ENCODE measurements around the gene SOCS1. TPM values are rescaled to one million over a fixed set of nuclear protein-coding genes. Genes with fewer than 3 reads are reported as not detected.

SOCS1 gene
- total RNA-seq, 1 experiment from 2014 or later = 12.5 TPM

GRCh38 chr16:11236461-11237254 lies 19.3 kb downstream of the SOCS1 start:
- ATAC-seq = no peak

DNA sequence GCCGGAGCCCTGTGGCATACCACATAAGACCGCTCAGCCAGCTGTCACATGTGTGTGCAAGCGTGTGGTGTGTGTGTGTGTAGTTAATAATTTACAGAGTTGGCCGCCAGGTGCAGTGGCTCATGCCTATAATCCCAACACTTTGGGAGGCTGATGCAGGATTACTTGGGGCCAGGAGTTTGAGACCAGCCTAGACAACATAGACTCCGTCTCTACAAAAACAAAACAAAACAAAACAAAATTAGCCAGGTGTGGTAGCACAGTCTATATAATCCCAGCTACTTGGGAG lies 20.4 kb downstream of the SOCS1 start:
- BruUV-seq (replicated peaks) = no TSS peak
- Histone ChIP-seq H2AFZ (ENCODE audit: low read length) (no peak overlapping the region), H4K20me1 (ENCODE audit: low read length) (no peaks in the 10 kb centered on the region), H3K27ac (ENCODE audit: low read length) (no peak overlapping the region), H3K9me3 (ENCODE audit: low read length) (no peaks in the 10 kb centered on the region), H3K4me1 (ENCODE audit: insufficient read depth, low read length) (no peaks in the 10 kb centered on the region), H3K9ac (ENCODE audit: low read length) (no peak overlapping the region), H3K9me2 (replicated peaks; ENCODE audit: low read length) (no peaks in the 10 kb centered on the region), H3K4me2 (ENCODE audit: low read length) (no peak overlapping the region), H3F3A (ENCODE audit: low read length, unreplicated experiment) (no peaks in the 10 kb centered on the region), H3K79me2 (ENCODE audit: low read length) (no peaks in the 10 kb centered on the region), H3K4me3 (ENCODE audit: low read length) (no peak overlapping the region), H3K27me3 (ENCODE audit: low read length) (no peaks in the 10 kb centered on the region), H3K36me3 (ENCODE audit: low read depth, low read length) (no peaks in the 10 kb centered on the region)
- ChIA-PET CTCF (no interaction called here), POLR2A (ENCODE audit: unreplicated experiment) (no interaction called here)
- no peak for DNase-seq
- no peak for ATAC-seq
- TF ChIP-seq EZH2 (IDR thresholded peaks at IDR 0.05; ENCODE audit: low read length, unreplicated experiment) = no peak
- no peak for TF ChIP-seq EZH2phosphoT487 (IDR thresholded peaks at IDR 0.05; ENCODE audit: borderline replicate concordance, low read length)
- TF ChIP-seq, protein P1, sequence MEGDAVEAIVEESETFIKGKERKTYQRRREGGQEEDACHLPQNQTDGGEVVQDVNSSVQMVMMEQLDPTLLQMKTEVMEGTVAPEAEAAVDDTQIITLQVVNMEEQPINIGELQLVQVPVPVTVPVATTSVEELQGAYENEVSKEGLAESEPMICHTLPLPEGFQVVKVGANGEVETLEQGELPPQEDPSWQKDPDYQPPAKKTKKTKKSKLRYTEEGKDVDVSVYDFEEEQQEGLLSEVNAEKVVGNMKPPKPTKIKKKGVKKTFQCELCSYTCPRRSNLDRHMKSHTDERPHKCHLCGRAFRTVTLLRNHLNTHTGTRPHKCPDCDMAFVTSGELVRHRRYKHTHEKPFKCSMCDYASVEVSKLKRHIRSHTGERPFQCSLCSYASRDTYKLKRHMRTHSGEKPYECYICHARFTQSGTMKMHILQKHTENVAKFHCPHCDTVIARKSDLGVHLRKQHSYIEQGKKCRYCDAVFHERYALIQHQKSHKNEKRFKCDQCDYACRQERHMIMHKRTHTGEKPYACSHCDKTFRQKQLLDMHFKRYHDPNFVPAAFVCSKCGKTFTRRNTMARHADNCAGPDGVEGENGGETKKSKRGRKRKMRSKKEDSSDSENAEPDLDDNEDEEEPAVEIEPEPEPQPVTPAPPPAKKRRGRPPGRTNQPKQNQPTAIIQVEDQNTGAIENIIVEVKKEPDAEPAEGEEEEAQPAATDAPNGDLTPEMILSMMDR (conservative IDR thresholded peaks at IDR 0.05; ENCODE audit: low read depth, low read length) = no peak
- intact Hi-C loops (cut with micrococcal nuclease) = no loop called here

More at GRCh38 chr16:11236461-11237254, 19.3 kb downstream of the SOCS1 start:
- H3K36me3 ChIP-seq (ENCODE audit: low read depth, low read length) = no peaks in the 10 kb centered on the region
- no peak for DNase-seq
- H4K20me1 ChIP-seq (ENCODE audit: low read length) = no peaks in the 10 kb centered on the region
- H3K4me2 ChIP-seq (ENCODE audit: low read length) = no peak overlapping the region
- CTCF ChIA-PET = no interaction called here
- H2AFZ ChIP-seq (ENCODE audit: low read length) = no peak overlapping the region
- intact Hi-C loops (cut with micrococcal nuclease) = no loop called here
- BruUV-seq (replicated peaks) = no TSS peak
- no peaks in the 10 kb centered on the region for H3K9me2 ChIP-seq (replicated peaks; ENCODE audit: low read length)
- H3K9me3 ChIP-seq (ENCODE audit: low read length) = no peaks in the 10 kb centered on the region
- no peak for TF ChIP-seq EZH2phosphoT487 (IDR thresholded peaks at IDR 0.05; ENCODE audit: borderline replicate concordance, low read length)
- TF ChIP-seq, protein P1 (conservative IDR thresholded peaks at IDR 0.05; ENCODE audit: low read depth, low read length) = no peak
- TF ChIP-seq EZH2 (IDR thresholded peaks at IDR 0.05; ENCODE audit: low read length, unreplicated experiment) = no peak
- POLR2A ChIA-PET (ENCODE audit: unreplicated experiment) = no interaction called here
- H3K27ac ChIP-seq (ENCODE audit: low read length) = no peak overlapping the region
- H3K4me1 ChIP-seq (ENCODE audit: insufficient read depth, low read length) = no peaks in the 10 kb centered on the region
- no peak overlapping the region for H3K9ac ChIP-seq (ENCODE audit: low read length)
- H3K27me3 ChIP-seq (ENCODE audit: low read length) = no peaks in the 10 kb centered on the region
- H3F3A ChIP-seq (ENCODE audit: low read length, unreplicated experiment) = no peaks in the 10 kb centered on the region
- H3K4me3 ChIP-seq (ENCODE audit: low read length) = no peak overlapping the region
- H3K79me2 ChIP-seq (ENCODE audit: low read length) = no peaks in the 10 kb centered on the region

- POLR2A ChIA-PET (ENCODE audit: unreplicated experiment) = no interaction called here
These were observed 20.9 kb downstream of the SOCS1 start for GRCh38 chr16:11234884-11235702.

More at GRCh38 chr16:11234884-11235702, 20.9 kb downstream of the SOCS1 start:
- no peaks in the 10 kb centered on the region for H3K9me3 ChIP-seq (ENCODE audit: low read length)
- H2AFZ ChIP-seq (ENCODE audit: low read length) = no peak overlapping the region
- TF ChIP-seq EZH2phosphoT487 (IDR thresholded peaks at IDR 0.05; ENCODE audit: borderline replicate concordance, low read length) (no peak), EZH2 (IDR thresholded peaks at IDR 0.05; ENCODE audit: low read length, unreplicated experiment) (no peak)
- TF ChIP-seq, protein P1 (conservative IDR thresholded peaks at IDR 0.05; ENCODE audit: low read depth, low read length) = no peak
- no peak overlapping the region for H3K9ac ChIP-seq (ENCODE audit: low read length)
- DNase-seq (no peak), ATAC-seq (no peak)
- H3K27me3 ChIP-seq (ENCODE audit: low read length) = no peaks in the 10 kb centered on the region
- no peaks in the 10 kb centered on the region for H4K20me1 ChIP-seq (ENCODE audit: low read length)
- H3K4me1 ChIP-seq (ENCODE audit: insufficient read depth, low read length) = no peaks in the 10 kb centered on the region
- H3K4me2 ChIP-seq (ENCODE audit: low read length) = no peak overlapping the region
- H3K27ac ChIP-seq (ENCODE audit: low read length) = no peak overlapping the region
- no peaks in the 10 kb centered on the region for H3F3A ChIP-seq (ENCODE audit: low read length, unreplicated experiment)
- BruUV-seq (replicated peaks) = no TSS peak
- CTCF ChIA-PET = no interaction called here
- intact Hi-C loops (cut with micrococcal nuclease) = no loop called here
- no peak overlapping the region for H3K4me3 ChIP-seq (ENCODE audit: low read length)
- H3K79me2 ChIP-seq (ENCODE audit: low read length) = no peaks in the 10 kb centered on the region
- H3K36me3 ChIP-seq (ENCODE audit: low read depth, low read length) = no peaks in the 10 kb centered on the region
- H3K9me2 ChIP-seq (replicated peaks; ENCODE audit: low read length) = no peaks in the 10 kb centered on the region

Measured in PC-3 (cell line).